ENCODE data around the gene ERICH6. TPM values are rescaled to one million over a fixed set of nuclear protein-coding genes. Genes with fewer than 3 reads are reported as not detected.

ERICH6 gene
- total RNA-seq, 1 experiment from 2014 or later = 0.28 TPM

- TF ChIP-seq TCF7L2 (IDR thresholded peaks at IDR 0.05; ENCODE audit: low read depth, low read length) (no peak), CTCF (IDR thresholded peaks at IDR 0.05) (no peak), SIN3A (IDR thresholded peaks at IDR 0.05; ENCODE audit: borderline replicate concordance, insufficient read depth, low read depth, low read length) (no peak), POLR2AphosphoS5 (IDR thresholded peaks at IDR 0.05; ENCODE audit: low read depth, low read length) (no peak), REST (IDR thresholded peaks at IDR 0.05; ENCODE audit: insufficient read depth in 1 of 2, low read depth in 2 of 2, low read length in 1 of 2) (no peak)
- H3K4me3 ChIP-seq (ENCODE audit: low read depth in 2 of 2, low read length in 2 of 2) = no peak overlapping the region
- H3K4me1 ChIP-seq (ENCODE audit: control insufficient read depth, insufficient read depth, low read length) = no peaks in the 10 kb centered on the region
- ATAC-seq = no peak
- intact Hi-C loops (cut with micrococcal nuclease; ENCODE audit: unreplicated experiment) (no loop called here), in situ Hi-C loops (cut with HindIII; ENCODE audit: low pct_unique_long_range_greater_than_20kb, low sequenced_read_pairs) (no loop called here)
- H3K27me3 ChIP-seq (ENCODE audit: control insufficient read depth, insufficient read depth, low read length) = no peaks in the 10 kb centered on the region
- H3K36me3 ChIP-seq (ENCODE audit: control insufficient read depth, insufficient read depth, low read length) = peaks cover 18% of the 10 kb centered on the region
- no peaks in the 10 kb centered on the region for H3K9me3 ChIP-seq (ENCODE audit: control insufficient read depth, insufficient read depth, low read depth, low read length)
- BruUV-seq (replicated peaks) = no TSS peak
- H3K27ac ChIP-seq (ENCODE audit: low read length) = no peak overlapping the region
- DNase-seq (ENCODE audit: low read depth, low spot score) = no peak
- ChIA-PET CTCF (no interaction called here), POLR2A (no interaction called here)
These were observed 76.2 kb downstream of the ERICH6 start for GRCh38 chr3:150627557-150627956.

GRCh38 chr3:150626148-150626930 lies 77.4 kb downstream of the ERICH6 start:
- ChIA-PET POLR2A (no interaction called here), CTCF (no interaction called here)
- no peak for TF ChIP-seq CTCF (IDR thresholded peaks at IDR 0.05)
- no peak for TF ChIP-seq SIN3A (IDR thresholded peaks at IDR 0.05; ENCODE audit: borderline replicate concordance, insufficient read depth, low read depth, low read length)
- no peak for TF ChIP-seq TCF7L2 (IDR thresholded peaks at IDR 0.05; ENCODE audit: low read depth, low read length)
- TF ChIP-seq POLR2AphosphoS5 (IDR thresholded peaks at IDR 0.05; ENCODE audit: low read depth, low read length) = no peak
- no peak for TF ChIP-seq REST (IDR thresholded peaks at IDR 0.05; ENCODE audit: insufficient read depth in 1 of 2, low read depth in 2 of 2, low read length in 1 of 2)
- H3K9me3 ChIP-seq (ENCODE audit: control insufficient read depth, insufficient read depth, low read depth, low read length) = no peaks in the 10 kb centered on the region
- no TSS peak for BruUV-seq (replicated peaks)
- H3K4me3 ChIP-seq (ENCODE audit: low read depth in 2 of 2, low read length in 2 of 2) = no peak overlapping the region
- DNase-seq (ENCODE audit: low read depth, low spot score) = no peak
- intact Hi-C loops (cut with micrococcal nuclease; ENCODE audit: unreplicated experiment) = no loop called here
- no peak overlapping the region for H3K27ac ChIP-seq (ENCODE audit: low read length)
- H3K36me3 ChIP-seq (ENCODE audit: control insufficient read depth, insufficient read depth, low read length) = peaks cover 18% of the 10 kb centered on the region
- no peaks in the 10 kb centered on the region for H3K4me1 ChIP-seq (ENCODE audit: control insufficient read depth, insufficient read depth, low read length)
- no peaks in the 10 kb centered on the region for H3K27me3 ChIP-seq (ENCODE audit: control insufficient read depth, insufficient read depth, low read length)
- in situ Hi-C loops (cut with HindIII; ENCODE audit: low pct_unique_long_range_greater_than_20kb, low sequenced_read_pairs) = no loop called here
- no peak for ATAC-seq
